Adrenal gland (tissue), 12 donors: ENCODE measurements around the gene EGLN2. TPM values are rescaled to one million over a fixed set of nuclear protein-coding genes. Genes with fewer than 3 reads are reported as not detected.
A peak's percentile ranks its signal among the peaks of the same experiment; 100 is the strongest.

Experiments used
- DNase-seq, 7 donors: peaks; one replicate each; pipeline ENCODE4 v3.0.0-alpha.2; 2019 to 2020
- H3K27ac ChIP-seq, 5 donors: fragments of 200-600 bp; sonication (generic) in 4 of 5; 1 replicate in 3 of 5; 2 replicates in 2 of 5; pipeline versions ENCODE4 v1.5.1 to v1.8.0; 2016 to 2020; ENCODE audit warnings: mild to moderate bottlenecking in 1 of 5
- H3K27me3 ChIP-seq: fragments of 200-600 bp; 2 replicates; pipeline ENCODE4 v1.8.0; 2021
- H3K36me3 ChIP-seq, 2 donors: fragments of 200-600 bp; replicated peaks in 1 of 2; 1 replicate in 1 of 2; 2 replicates in 1 of 2; pipeline versions ENCODE4 v1.5.1 to v1.8.0; 2018 to 2022
- H3K4me1 ChIP-seq, 2 donors: fragments of 200-600 bp; replicated peaks in 1 of 2; 1 replicate in 1 of 2; 2 replicates in 1 of 2; pipeline versions ENCODE4 v1.5.1 to v1.8.0; 2018 to 2021
- H3K4me3 ChIP-seq, 4 donors: fragments of 200-600 bp; sonication (generic) in 3 of 4; one replicate each; pipeline ENCODE4 v1.5.1; 2016 to 2018
- H3K9me3 ChIP-seq, 3 donors: fragments of 200-600 bp; sonication (generic) in 1 of 3; replicated peaks in 1 of 3; 1 replicate in 2 of 3; 2 replicates in 1 of 3; pipeline versions ENCODE4 v1.5.1 to v1.8.0; 2016 to 2021
- POLR2A ChIP-seq, 2 donors: fragments of 450-650 bp; IDR thresholded peaks; one replicate each; pipeline ENCODE4 v1.6.1; 2017; ENCODE audit warnings: antibody characterized with exemption in 2 of 2, mild to moderate bottlenecking in 2 of 2, moderate library complexity in 1 of 2
- WGBS, 4 donors: extraction: QIAGEN DNeasy Blood & Tissue Kit in 2 of 4; methylation state at CpG; one replicate each; pipeline versions ENCODE4 v1.1.5 to v1.1.7; 2013 to 2017; 5-methylcytosine and 5-hydroxymethylcytosine counted together
- intact Hi-C, 2 donors: fragments of 100-400 bp; cut with DNase I; formaldehyde crosslinking; loops; one replicate each; pipeline versions ENCODE4 v1.14.1 to v1.15.0; 2022 to 2023
- polyA plus RNA-seq, 3 donors: library from polyadenylated mRNA; stranded (reverse); fragments of 200-250 nt in 2 of 3; fragments of 350-450 nt in 1 of 3; fragmentation: Illumina TruSeq in 1 of 3; extraction: RNeasy Lipid Tissue Mini Kit (QIAGEN cat#74804) in 1 of 3; gene quantifications; one replicate each; pipeline ENCODE4 v1.2.3, GENCODE V29; 2013 to 2014
- total RNA-seq, 9 donors: library from RNA; depleted of rRNA in 4 of 9; stranded (reverse); fragments of >200 nt in 4 of 9; fragments of 120-200 nt in 1 of 9; fragmentation: NEBNext Ultra II Directional in 1 of 9; extraction: Animal tissue kit (Norgen Biotek cat#: 25700) in 1 of 9; gene quantifications; one replicate each; pipeline versions ENCODE4 v1.1.0 to v1.2.4, GENCODE V29; 2013 to 2023
- TF ChIP-seq, protein P1 (sequence below), 6 experiments: fragments of 450-650 bp in 4 of 6; fragments of 200-600 bp in 2 of 6; sonication (generic) in 1 of 6; IDR thresholded peaks; 1 replicate in 5 of 6; 2 replicates in 1 of 6; pipeline versions ENCODE4 v1.5.1 to v1.8.0; 2016 to 2021; ENCODE audit warnings: antibody characterized with exemption in 6 of 6, mild to moderate bottlenecking in 2 of 6, moderate library complexity in 1 of 6
- donor health status: healthy with polysubstance abuse.
- donor health status: Bipolar disorder and iron deficiency.
- donor health status: DM: yes; HTN: yes; CAD: no.
- donor health status: DM: no; HTN: no; CAD: no.
- donor health status: DM: no; HTN: no; CAD: no.
- donor health status: DM: yes; HTN: yes; CAD: no.

EGLN2 gene
- total and polyA plus RNA-seq, 12 donors: 53.1 to 169 (median 104) TPM

DNA sequence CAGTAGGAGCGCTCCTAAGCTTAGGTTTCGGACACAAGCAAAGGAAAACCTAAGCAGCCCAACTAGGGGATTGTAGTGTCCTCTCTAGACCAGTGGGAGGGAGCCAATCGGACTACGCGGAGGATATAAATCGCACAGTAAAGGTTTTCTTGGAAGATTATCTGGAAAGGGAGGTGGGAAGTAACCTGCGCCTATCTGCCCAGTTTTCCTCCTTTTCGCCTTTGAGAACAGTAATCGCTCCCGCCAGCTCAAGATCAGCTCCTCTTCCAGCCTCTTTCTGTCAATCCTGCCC is 21.4 kb upstream of the EGLN2 start:
- Histone ChIP-seq H3K27me3 (no peaks in the 10 kb centered on the region), H3K4me1 (peaks cover 0 to 15% of the 10 kb centered on the region in 2 donors), H3K4me3 (peak overlapping the region in 3 of 4 donors; percentile 42 to 65 (median 56)), H3K9me3 (no peaks in the 10 kb centered on the region), H3K27ac (peak overlapping the region; percentile 89 to 99 (median 99)), H3K36me3 (no peaks in the 10 kb centered on the region)
- WGBS, 4 donors: 0 to 1% (median 0%) methylated on average over 10 of the region's 10 CpGs
- DNase-seq: no peak
- TF ChIP-seq, protein P1, sequence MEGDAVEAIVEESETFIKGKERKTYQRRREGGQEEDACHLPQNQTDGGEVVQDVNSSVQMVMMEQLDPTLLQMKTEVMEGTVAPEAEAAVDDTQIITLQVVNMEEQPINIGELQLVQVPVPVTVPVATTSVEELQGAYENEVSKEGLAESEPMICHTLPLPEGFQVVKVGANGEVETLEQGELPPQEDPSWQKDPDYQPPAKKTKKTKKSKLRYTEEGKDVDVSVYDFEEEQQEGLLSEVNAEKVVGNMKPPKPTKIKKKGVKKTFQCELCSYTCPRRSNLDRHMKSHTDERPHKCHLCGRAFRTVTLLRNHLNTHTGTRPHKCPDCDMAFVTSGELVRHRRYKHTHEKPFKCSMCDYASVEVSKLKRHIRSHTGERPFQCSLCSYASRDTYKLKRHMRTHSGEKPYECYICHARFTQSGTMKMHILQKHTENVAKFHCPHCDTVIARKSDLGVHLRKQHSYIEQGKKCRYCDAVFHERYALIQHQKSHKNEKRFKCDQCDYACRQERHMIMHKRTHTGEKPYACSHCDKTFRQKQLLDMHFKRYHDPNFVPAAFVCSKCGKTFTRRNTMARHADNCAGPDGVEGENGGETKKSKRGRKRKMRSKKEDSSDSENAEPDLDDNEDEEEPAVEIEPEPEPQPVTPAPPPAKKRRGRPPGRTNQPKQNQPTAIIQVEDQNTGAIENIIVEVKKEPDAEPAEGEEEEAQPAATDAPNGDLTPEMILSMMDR (IDR thresholded peaks at IDR 0.05): peak in 1 of 6 experiments; percentile 13
- peak in 1 of 2 donors; percentile 20 for TF ChIP-seq POLR2A (IDR thresholded peaks at IDR 0.05)
- intact Hi-C loops: no loop called here

DNA sequence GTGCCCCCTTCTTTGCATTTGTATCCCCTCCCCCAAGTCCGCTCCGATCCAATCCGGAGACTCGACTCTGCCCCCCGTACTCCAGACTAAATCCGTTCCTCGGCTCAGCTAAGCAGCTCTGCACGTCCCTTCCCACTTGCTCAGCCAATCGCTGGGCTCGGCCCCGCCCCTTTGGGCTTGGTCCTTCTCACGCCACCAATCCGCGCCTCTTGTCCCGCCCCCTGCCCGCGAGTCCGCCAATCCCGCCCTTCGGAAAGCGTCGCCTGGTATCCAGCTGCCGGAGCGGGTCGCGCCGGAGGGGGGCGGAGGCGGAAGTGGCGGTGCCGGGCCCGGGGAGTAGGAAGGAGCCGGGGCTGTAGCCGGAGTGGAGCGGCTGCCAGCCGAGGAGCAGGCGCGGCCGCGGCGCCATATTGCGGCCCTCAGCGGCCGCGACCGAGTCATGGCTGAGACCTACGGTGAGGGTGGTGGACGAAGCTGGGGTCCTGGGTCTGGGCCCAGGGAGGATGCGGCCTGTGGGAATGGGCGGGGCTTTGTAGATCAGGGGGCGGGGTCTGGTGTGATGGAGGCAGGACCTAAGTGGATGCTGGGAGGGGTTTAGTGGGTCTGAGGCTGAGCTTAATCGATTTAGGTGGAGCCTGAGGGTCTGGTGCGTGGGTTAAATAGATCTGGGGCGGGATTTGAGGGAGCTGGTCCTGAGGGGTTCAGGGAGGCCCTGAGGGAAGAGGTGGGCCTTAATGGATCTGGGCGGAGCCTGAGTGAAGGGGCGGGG is 20.9 kb upstream of the EGLN2 start, which contains the start of gene RAB4B:
Gene RAB4B (plus strand): TSS at position 311 of the 769 bp plus-strand sequence. CDS start 129 bp downstream, at position 440.
- Histone ChIP-seq H3K36me3 (no peaks in the 10 kb centered on the region), H3K27ac (peak within 1 kb of the TSS; percentile 89 to 99 (median 99)), H3K9me3 (no peaks in the 10 kb centered on the region), H3K4me3 (peak within 1 kb of the TSS in 3 of 4 donors; percentile 56 to 65 (median 59)), H3K27me3 (no peaks in the 10 kb centered on the region), H3K4me1 (peaks cover 0 to 15% of the 10 kb centered on the region in 2 donors)
- 0 to 1% (median 0%) methylated on average over 22 to 56 of the region's 56 CpGs for WGBS, 4 donors
- TF ChIP-seq, protein P1 (IDR thresholded peaks at IDR 0.05): peak in 2 of 6 experiments; percentile 21 to 23
- peak; percentile 50 to 95 for TF ChIP-seq POLR2A (IDR thresholded peaks at IDR 0.05)
- intact Hi-C loops: no loop called here
- peak; percentile 100 for DNase-seq

DNA sequence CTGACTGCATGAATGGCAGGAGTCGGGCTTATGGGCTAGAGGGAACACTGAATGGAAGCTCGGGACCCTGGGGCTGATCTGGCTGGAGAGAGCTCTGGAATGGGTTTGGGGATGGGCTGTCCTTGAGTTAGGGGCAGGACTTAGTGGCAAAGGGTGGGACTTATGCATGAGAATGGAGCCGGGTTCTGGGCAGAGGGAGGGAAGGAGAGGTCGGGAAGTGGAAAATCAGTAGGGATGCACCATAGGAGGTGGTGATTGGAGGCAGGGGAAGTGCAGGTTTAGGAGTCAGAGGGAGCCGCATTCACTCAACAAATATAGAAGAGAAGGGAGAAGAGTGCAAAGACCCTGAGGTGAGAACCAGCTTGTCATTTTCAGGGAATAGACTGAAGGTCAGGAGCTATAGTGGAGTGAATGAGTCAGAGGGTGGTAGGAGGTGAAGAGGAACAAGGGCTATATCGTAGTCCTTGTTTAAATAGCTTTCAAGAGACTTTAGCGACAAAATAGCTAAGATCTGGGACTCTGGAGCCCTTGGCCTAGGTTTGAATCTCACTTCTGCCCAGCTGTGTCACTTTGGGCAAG is 20.2 kb upstream of the EGLN2 start:
- Histone ChIP-seq H3K4me3 (peak overlapping the region in 3 of 4 donors; percentile 56 to 65 (median 59)), H3K36me3 (no peaks in the 10 kb centered on the region), H3K27me3 (no peaks in the 10 kb centered on the region), H3K9me3 (no peaks in the 10 kb centered on the region), H3K27ac (peak overlapping the region; percentile 89 to 99 (median 99)), H3K4me1 (peaks cover 0 to 15% of the 10 kb centered on the region in 2 donors)
- intact Hi-C loops: no loop called here
- whole genome bisulfite sequencing, 4 donors: 5 to 10% (median 6%) methylated on average over 7 of the region's 7 CpGs
- peak in 1 of 7 donors; percentile 42 for DNase-seq
- TF ChIP-seq, protein P1 (IDR thresholded peaks at IDR 0.05): no peak
- no peak for TF ChIP-seq POLR2A (IDR thresholded peaks at IDR 0.05)

DNA sequence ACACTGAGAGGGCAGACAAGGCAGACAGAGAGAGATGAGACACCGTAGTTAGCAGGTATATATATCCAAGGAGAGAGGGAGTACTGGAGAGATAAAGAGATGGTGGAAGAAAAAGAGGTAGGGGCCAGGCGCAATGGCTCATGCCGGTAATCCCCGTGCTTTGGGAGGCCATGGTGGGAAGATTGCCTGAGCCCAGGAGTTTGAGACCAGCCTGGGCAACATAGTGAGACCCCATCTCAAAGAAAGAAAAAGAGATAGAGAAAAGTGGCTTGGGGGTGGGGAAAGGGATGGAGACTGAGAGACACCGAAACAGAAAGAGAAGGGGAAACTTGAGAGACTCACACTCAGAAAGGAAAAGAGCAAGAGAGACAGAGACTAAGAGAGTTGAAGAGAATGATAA is 18.4 kb upstream of the EGLN2 start:
- no peak overlapping the region for H3K27ac ChIP-seq
- no peaks in the 10 kb centered on the region for H3K36me3 ChIP-seq
- H3K27me3 ChIP-seq: no peaks in the 10 kb centered on the region
- WGBS, 4 donors: 93 to 98% (median 94%) methylated on average over 5 of the region's 5 CpGs
- no peak for DNase-seq
- H3K4me1 ChIP-seq: peaks cover 0 to 15% of the 10 kb centered on the region in 2 donors
- no peaks in the 10 kb centered on the region for H3K9me3 ChIP-seq
- TF ChIP-seq, protein P1 (IDR thresholded peaks at IDR 0.05): no peak
- no peak for TF ChIP-seq POLR2A (IDR thresholded peaks at IDR 0.05)
- intact Hi-C loops: no loop called here
- H3K4me3 ChIP-seq: no peak overlapping the region
